NCI-H1436 treated with DMSO at 0.1 percent for 48 hours (cell line): ENCODE data around the gene MCL1.
"Not testable (repeated sequence)": the region's sequence is repeated elsewhere in the genome, so short reads cannot be mapped to it uniquely, and the experiment has no call there.

Source experiments
- DNase-seq: peaks from one replicate; lab custom pipeline; 2025; lab: John Stamatoyannopoulos, UW

The MCL1 gene

DNA sequence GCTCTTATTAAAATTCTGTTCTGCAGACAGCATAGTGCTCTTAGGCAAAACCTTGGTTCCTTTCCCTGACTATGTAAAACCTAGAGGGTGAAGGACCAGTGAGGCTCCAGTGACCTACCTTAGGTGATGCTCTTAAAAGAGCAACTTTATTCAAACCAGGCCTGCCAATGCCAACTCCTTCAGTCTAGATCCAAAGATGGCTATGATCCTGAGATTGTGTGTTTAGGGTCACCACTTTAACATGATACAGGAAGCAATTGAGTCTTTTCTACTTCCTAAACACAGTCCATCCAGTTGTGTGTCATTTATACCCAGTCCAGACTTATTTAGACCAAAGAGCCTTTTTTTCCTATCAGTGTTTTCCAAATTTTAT, 10.8 kb downstream of the MCL1 start:
- no peak for DNase-seq

DNA sequence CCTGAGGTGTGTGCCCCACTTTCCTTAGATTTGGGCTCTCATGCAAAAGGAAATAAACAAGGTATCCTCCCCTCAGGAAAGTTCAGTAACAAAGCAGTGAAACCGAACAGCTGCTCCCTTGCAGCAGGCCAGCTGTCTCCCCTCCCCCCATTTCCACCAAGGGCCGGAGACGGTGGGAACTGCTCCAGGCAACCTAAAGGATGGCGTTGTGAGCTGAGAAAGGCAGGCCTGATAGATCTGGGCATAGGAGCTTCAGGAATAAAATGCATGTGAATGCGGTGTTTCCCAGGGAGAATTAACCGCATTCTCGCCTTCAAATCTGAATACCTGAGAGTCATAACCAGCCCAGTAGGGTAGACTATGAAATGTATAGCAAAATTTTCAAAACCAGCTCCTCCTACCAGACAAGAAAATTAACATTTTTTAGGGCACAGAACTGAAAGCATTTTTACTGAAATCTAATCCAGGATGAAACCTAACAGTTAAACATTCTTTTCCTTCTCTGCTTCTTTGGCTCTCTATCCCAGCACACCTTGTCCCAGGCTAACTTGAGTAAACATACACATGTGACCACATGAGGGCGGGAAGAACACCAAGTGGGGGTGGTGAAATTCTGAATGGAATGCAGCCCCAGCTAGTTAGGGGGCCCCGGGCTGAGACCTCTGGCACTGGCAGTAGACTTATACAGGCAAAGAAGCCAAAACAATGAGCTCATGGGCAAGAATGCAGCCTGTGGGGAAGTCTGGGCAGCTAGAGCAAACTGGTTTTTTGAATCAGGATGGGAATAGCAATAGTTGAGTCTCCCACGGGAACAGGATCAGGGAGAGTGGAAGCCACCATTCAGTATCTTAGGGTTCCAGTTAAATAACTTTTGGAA, 11.5 kb downstream of the MCL1 start:
- DNase-seq: no peak

DNA sequence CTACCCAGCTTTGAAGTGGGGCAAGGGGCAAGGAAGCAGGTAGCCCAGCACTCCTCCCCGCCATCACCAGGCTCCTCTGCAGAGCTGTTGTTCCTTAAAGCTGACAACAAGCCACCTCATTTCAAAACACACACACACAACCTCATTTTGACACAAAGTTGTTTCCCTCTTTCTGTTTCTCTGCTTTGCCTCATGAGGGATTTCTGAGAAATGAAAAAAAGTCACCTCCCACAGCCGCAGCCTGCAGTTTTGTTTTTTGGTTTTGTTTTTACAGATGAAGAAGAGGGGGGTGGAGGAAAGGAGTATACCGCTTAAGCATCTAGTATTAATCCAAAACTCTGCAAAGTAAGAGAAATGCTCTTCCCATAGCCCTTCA, 12.1 kb downstream of the MCL1 start:
- DNase-seq: no peak

DNA sequence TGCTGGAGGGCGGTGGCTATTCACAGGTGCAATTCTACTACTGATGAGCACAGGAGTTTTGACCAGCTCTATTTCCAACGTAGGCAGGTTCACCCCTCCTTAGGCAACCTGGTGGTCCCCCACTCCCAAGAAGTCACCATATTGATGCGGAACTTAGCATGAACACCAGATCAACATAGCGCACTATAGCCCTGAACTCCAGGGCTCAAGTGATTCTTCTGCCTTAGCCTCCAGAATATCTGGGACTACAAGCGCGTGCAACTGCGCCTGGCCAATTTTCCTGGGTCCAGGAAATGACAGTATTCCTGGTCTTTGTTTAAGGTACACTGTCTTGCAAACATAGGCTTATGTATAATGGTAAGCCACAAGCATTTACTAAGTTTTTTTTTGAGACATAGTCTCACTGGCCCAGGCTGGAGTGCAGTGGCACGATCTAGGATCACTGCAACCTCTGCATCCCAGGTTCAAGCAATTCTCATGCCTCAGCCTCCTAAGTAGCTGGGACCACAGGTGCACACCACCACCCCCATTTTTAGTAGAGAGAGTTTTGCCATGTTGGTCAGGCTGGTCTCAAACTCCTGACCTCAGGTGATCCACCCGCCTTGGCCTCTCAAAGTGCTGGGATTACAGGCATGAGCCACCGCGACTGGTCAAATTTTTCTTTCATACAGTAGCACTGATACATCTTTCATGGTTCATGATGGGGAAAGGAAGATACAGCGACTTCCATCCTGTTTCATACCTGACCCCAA, 12.6 kb downstream of the MCL1 start:
- no peak for DNase-seq

DNA sequence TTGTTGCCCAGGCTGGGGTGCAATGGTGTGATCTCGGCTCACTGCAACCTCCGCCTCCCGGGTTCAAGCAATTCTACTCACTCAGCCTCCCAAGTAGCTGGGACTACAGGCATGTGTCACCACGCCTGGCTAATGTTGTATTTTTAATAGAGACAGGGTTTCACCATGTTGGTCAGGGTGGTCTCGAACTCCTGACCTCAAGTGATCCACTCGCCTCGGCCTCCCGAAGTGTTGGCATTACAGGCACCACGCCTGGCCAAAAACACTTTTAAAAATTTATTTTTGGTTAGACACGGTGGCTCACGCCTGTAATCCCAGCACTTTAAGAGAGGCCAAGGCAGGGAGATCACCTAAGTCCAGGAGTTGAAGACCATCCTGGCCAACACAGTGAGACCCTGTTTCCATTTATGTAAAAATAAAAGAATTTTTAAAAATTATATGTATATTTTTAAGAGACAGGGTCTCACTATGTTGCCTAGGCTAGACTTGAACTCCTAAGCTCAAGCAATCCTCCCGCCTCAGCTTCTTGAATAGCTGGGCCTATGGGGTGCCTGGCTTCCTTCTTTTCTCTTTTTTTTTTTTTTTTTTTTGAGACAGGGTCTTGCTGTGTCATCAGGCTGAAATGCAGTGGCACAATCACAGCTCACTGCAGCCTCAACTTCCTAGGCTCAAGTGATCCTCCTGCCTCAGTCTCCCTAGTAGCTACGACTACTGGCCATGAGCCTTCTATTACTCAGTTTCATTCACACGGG, 14.0 kb downstream of the MCL1 start:
- DNase-seq: not testable (repeated sequence)

DNA sequence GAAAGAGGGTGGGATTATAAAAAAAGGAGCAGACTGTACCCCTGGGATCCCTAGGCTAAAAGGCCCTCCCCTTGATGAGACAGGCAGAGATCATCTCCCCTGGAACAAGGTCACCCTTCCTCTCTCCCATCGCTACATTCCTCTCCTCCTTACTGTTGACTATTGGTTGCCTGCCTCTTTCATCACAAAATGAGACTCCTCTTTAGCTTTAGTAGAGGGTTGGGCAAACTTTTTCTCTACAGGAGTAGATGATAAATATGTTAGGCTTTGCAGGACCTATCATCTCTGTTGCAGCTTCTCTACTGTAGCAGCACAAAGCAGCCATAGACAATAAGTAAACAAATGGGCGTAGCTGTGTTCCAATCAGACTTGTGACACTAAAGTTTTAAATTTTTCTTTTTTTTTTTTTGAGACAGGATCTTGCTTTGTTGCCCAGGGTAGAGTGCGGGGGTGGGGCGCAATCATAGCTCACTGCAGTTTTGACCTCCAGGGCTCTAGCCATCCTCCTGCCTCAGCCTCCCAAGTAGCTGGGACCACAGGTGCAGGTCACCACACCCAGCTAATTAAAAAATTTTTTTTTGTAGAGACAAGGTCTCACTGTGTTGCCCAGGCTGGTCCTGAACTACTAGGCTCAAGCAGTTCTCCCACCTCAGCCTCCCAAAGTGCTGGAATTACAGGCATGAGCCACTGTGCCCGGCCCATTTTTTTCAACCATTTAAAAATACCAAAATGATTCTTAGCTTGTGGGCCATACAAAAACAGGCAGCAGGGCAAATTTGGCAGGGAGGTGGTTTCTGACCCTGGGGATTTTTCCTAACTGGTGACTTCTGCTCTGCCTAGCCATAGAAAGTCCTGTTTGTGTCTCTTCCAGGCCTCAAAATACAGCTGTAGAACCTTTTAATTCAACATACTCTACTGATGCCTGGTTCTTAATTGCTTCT, 15.1 kb downstream of the MCL1 start:
- no peak for DNase-seq

DNA sequence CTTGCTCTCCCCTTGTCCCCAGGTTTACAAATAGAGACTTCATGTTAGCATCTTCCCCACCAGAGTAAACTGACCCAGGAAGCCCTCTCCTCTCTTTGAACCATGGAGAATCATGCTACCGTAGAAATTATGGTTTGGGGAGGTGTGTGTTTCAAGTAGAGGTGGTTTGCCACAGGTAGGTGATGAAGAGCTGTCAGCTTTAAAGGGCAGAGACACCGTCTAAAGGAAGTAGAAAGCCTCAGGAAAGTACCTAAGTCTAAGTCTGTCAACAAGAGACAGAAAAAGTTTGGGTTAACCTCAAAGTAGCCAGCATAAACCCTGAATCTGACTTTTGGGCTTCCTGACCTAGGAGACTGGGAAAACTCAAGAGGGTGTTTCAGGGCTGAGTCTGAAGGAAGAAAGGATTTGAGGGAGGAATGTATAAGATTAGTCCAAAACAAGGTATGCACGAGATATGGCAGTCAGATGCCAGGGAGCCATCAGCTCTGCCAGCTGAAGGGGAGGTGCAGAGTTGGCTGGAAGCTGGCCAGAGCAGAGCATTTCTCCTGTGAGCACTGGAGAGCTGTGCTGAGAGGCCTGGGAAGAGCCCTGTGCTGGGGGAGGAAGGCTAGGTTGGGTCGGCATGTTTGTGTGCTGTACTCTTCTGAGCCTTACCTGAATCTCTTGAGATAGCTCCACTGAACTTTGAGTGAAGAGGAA, 15.9 kb downstream of the MCL1 start:
- DNase-seq: no peak

DNA sequence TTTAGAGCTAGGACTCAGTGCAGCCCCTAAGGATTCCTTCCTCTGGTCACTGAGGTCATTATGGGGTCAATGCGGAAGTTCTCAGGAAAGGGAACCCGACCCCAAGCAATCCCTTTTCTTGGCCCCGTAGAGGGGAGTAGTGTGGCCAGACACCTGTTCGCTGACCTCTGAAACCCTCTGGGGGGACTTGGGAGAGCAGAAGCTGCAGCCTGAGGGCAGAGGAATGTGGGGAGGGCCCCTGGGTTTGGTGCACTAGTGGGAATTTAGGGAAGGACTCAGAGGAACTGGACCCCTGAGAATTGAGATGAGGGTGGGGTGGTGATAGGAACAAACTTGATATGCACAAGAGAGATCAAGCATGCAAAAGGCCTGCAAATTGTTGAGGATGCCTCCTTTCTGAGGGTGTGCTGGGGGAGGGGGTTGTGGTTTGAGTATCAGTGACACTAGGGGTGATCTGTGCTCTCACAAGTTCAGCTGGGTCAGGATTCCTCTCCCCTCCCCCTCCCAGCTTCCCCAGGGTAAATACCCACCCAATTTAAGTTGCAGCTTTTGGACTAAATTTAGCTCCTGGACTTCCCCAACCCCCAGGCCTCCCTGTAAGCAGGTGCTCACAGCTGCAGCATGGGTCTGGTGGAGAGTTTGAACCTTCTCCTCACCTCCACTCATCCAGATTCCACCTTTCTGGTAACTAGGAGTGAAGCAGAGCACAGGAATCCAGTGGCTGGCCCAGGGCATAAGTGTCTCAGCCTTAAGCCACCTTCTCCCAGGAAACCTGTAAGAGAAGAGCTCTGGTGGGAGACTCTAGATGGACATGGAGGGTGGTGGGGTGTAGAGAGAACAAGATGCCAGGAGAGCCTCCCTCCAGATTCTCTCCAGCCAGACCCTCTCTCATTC, 16.7 kb downstream of the MCL1 start:
- no peak for DNase-seq

DNA sequence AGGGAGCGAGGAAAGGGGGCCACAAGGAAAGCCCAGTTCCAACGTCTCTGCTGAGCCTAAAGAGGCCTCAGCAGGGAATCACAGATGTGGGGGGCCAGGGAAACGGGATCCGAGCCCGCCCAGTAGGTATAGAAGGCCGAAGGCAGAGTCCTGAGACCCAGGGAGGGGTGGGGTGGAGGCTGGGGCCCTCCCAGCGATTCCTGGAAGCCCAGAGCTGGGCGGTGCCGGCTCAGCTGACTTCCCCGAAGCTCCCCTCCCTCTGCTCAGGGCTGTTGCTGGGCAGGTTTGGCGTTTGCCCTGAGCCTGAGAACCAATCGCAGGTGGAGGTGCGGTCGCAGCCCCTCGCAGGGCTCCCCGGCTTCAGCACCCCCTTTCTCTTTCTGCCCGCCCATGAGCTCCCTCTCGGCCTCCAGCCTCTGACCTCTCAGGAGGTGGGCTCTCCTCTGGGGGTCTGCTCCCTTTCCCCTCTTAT, 17.4 kb downstream of the MCL1 start:
- no peak for DNase-seq

DNA sequence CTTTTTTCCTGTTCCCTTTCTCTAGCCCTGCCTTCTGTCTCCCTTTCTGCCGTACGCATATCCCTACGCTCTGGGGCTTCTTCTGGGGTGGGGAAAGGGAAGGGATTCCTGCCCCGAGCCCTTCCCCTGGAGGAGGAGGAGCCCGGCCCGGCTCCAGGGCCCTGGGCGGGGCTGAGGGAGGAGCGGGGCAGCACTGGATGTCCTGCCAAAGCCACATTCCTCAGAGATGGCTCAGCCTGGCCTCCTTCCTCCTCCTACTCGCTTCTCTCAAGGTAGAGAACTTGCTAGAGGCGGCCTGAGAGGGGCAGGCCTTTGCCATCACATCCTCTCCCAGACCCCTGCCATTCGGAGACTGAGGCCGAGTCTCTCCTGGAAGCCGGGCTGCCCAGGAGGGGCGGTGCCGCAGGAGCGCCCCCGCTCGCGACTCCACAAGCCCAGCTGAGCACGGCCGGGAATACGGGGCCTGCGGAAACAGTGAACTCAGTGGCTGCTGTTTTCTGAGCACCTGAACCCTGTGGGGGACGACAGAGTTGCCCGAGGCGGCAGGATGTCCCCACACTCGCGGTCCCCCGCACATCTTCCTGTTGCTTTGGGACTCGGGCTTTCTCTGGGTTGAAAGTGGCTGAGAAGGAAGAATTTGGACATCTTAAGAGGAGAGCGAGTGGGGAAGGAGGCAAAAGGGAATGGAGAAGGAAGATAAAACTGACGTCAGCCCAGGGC, 18.0 kb downstream of the MCL1 start:
- DNase-seq: no peak

DNA sequence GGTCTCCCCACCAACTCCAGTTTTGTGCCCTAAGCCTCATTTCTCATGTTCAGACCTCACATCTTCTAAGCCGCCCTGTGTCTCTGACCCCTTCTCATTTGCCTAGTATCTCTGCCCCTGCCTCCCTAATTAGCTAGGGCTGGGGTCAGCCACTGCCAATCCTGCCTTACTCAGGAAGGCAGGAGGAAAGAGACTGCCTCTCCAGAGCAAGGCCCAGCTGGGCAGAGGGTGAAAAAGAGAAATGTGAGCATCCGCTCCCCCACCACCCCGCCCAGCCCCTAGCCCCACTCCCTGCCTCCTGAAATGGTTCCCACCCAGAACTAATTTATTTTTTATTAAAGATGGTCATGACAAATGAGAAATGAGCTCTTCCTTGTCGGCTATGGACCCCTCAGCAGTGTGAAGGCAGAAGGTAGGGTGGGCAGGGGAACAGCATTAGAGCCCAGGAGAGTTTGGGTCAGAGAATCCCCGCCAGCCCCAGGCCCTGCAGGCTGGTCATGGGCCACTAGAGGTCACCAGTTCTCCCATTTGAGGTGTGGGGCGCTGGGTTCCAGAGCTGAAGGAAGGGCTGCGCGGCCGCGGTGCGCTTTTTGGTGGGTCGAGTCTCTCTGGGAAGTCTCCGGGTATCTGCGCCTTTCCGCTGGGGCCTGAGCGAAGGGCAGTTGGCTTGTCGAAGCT, 18.7 kb downstream of the MCL1 start:
- no peak for DNase-seq

DNA sequence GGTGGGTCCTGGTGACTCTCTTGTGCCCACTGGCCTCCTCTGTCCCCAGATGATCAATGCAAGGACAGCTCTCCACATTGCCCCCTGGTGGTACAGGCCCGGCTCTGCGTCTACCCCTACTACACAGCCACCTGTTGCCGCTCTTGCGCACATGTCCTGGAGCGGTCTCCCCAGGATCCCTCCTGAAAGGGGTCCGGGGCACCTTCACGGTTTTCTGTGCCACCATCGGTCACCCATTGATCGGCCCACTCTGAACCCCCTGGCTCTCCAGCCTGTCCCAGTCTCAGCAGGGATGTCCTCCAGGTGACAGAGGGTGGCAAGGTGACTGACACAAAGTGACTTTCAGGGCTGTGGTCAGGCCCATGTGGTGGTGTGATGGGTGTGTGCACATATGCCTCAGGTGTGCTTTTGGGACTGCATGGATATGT, 19.4 kb downstream of the MCL1 start:
- no peak for DNase-seq

DNA sequence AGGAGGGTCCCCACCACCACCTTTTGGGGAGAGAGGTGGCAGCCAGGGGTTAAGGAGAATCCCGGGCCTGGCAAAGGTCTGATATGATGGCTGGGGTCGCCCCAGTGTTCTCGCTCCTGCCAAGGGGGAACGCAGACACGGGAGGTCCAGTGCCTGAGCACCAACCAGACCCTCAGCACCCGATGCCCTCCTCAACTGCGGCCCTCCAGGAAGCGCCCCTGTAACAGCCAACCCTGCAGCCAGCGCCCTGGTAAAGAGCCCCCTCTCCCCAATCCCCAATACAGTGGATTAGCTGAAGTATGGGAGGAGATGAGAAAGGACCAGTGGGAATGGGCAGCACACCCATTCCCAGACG, 19.8 kb downstream of the MCL1 start:
- DNase-seq: no peak

DNA sequence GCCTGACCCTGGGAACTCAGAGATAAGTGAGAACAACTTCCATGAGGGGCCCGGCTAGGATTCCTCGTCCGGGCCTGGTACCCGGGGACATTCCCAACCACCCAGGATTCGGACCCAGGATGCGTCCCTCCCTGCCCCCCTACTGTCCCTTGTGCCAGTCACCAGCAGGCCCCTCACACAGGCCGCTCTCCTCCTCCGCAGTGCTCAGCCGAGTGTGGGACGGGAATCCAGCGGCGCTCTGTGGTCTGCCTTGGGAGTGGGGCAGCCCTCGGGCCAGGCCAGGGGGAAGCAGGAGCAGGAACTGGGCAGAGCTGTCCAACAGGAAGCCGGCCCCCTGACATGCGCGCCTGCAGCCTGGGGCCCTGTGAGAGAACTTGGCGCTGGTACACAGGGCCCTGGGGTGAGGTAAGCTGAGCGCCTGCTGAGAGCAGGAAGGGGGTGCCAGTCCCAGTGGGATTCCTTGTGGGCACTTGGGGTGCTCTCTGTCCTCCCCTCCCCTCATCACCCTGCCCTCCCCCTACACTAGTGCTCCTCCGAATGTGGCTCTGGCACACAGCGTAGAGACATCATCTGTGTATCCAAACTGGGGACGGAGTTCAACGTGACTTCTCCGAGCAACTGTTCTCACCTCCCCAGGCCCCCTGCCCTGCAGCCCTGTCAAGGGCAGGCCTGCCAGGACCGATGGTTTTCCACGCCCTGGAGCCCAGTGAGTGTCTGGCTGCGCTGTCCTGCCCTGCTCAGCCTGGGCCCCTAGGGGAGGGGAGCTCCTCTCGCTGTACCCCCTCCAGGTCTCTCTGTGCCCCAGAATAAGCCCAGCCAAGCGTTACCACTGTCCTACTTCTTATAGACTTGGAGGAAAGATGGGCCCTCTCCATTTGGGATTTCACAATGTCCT, 20.4 kb downstream of the MCL1 start:
- DNase-seq: no peak

DNA sequence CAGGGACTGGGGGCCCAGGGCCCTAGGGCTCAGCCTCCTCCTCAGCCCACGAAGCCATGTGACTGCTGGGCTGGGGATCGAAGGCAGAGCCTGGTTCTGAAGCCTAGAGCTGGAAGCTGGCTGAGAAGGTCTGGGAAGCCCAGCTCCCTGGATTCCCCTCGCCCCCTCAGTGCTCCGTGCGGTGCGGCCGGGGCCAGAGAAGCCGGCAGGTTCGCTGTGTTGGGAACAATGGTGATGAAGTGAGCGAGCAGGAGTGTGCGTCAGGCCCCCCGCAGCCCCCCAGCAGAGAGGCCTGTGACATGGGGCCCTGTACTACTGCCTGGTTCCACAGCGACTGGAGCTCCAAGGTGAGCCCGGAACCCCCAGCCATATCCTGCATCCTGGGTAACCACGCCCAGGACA, 21.1 kb downstream of the MCL1 start:
- no peak for DNase-seq

DNA sequence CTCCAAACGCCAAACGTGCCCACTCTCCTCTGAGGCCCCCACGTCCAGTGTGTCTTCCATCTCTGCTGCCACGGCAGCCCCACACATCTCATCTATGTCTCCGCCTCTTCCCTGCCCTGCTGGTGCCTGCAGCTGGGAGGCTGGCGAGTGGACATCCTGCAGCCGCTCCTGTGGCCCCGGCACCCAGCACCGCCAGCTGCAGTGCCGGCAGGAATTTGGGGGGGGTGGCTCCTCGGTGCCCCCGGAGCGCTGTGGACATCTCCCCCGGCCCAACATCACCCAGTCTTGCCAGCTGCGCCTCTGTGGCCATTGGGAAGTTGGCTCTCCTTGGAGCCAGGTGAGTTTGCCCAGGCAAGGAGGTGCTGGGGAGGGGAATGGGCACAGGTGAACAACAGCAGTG, 21.6 kb downstream of the MCL1 start:
- DNase-seq: no peak

DNA sequence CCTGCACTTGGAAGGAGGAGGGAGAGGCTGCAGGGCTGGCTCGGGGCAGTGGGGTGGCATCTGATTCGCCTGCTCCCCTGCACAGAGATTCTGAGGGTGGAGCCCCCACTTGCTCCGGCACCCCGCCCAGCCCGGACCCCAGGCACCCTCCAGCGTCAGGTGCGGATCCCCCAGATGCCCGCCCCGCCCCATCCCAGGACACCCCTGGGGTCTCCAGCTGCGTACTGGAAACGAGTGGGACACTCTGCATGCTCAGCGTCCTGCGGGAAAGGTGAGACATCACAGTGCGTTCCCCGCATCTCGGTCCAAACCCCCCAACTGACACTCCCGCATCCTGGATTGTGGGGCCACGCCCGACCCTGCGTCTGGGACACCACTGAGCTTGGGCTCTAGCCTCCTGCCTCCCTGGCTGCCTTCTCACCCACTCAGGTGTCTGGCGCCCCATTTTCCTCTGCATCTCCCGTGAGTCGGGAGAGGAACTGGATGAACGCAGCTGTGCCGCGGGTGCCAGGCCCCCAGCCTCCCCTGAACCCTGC, 22.3 kb downstream of the MCL1 start:
- no peak for DNase-seq
